ENCODE data around the gene DCP1A. TPM values are rescaled to one million over a fixed set of nuclear protein-coding genes. Genes with fewer than 3 reads are reported as not detected.
"Not testable (repeated sequence)": the region's sequence is repeated elsewhere in the genome, so short reads cannot be mapped to it uniquely, and the experiment has no call there.

Gene DCP1A
- total RNA-seq, 1 donor from 2014 or later, result 22.8 TPM

DNA sequence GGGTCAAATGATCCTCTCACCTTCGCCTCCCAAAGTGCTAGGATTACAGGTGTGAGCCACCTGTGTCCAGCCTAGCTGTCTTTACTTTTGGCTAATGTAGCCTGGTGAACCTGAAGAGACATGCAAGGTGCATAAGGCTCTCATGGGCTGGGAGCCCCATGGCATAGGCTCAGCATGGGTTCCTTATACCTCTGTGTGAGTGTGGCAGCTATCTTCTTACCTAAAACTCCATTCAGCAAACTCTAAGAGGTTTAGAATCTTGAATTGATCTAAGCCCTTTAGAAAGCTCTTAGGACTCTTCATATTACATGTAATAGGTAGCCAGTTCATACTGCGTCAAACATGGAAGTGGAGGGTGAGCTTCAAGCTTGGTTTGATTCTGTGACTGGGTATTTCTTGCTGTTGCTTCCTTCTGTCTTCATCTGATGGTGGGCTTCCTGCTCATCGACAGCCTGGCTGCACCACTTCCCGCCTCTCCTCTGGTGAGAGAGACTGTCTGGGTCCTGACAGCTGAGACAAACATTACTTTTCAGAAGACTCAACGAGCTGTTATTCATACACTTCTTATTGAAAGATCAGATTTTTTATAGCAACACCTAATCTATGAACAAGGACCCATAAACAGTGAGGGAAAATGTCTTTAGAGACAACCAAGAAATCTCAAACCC lies 72.3 kb downstream of the DCP1A start:
- DNase-seq (peak; percentile 23), ATAC-seq (peak; percentile 14)
- Histone ChIP-seq H3K27ac (peak overlapping the region; percentile 43), H3K4me1 (peaks cover 10% of the 10 kb centered on the region), H3K9me3 (no peaks in the 10 kb centered on the region), H3K36me3 (no peaks in the 10 kb centered on the region), H3K27me3 (no peaks in the 10 kb centered on the region), H3K4me3 (no peak overlapping the region)
- intact Hi-C loops (cut with DNase I), result no loop called here
- TF ChIP-seq, protein P1, sequence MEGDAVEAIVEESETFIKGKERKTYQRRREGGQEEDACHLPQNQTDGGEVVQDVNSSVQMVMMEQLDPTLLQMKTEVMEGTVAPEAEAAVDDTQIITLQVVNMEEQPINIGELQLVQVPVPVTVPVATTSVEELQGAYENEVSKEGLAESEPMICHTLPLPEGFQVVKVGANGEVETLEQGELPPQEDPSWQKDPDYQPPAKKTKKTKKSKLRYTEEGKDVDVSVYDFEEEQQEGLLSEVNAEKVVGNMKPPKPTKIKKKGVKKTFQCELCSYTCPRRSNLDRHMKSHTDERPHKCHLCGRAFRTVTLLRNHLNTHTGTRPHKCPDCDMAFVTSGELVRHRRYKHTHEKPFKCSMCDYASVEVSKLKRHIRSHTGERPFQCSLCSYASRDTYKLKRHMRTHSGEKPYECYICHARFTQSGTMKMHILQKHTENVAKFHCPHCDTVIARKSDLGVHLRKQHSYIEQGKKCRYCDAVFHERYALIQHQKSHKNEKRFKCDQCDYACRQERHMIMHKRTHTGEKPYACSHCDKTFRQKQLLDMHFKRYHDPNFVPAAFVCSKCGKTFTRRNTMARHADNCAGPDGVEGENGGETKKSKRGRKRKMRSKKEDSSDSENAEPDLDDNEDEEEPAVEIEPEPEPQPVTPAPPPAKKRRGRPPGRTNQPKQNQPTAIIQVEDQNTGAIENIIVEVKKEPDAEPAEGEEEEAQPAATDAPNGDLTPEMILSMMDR (IDR thresholded peaks at IDR 0.05), result no peak

DNA sequence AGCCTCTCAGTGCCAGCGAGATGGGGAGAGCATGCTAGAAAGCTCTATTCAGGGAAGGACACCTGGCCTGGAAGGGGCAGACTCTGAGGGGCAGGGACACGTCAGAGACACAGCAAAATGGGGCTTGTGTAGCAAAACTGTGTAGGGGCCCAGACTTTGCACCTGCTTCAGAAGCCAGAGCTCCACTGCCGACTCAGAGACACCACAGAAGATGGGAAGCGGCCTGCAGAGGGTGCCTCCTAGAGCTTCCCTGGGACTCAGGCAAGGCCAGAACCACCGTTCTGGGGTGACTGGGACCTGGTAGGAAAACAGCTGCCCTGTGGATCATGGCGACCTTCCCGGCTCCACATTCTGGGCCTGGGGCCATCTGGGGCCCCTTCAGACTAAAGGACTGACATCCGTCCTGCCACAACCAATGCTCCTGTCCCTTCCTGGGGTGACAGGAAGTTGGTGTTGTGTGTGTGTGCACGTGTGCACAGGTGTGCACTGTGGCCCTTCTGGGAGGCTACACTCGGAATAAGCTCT lies 74.1 kb downstream of the DCP1A start:
- Histone ChIP-seq H3K36me3 (no peaks in the 10 kb centered on the region), H3K9me3 (no peaks in the 10 kb centered on the region), H3K4me3 (no peak overlapping the region), H3K4me1 (peaks cover 21% of the 10 kb centered on the region), H3K27ac (no peak overlapping the region), H3K27me3 (no peaks in the 10 kb centered on the region)
- DNase-seq, result peak; percentile 42
- ATAC-seq, result no peak
- TF ChIP-seq, protein P1 (IDR thresholded peaks at IDR 0.05), result no peak
- intact Hi-C loops (cut with DNase I), result no loop called here

DNA sequence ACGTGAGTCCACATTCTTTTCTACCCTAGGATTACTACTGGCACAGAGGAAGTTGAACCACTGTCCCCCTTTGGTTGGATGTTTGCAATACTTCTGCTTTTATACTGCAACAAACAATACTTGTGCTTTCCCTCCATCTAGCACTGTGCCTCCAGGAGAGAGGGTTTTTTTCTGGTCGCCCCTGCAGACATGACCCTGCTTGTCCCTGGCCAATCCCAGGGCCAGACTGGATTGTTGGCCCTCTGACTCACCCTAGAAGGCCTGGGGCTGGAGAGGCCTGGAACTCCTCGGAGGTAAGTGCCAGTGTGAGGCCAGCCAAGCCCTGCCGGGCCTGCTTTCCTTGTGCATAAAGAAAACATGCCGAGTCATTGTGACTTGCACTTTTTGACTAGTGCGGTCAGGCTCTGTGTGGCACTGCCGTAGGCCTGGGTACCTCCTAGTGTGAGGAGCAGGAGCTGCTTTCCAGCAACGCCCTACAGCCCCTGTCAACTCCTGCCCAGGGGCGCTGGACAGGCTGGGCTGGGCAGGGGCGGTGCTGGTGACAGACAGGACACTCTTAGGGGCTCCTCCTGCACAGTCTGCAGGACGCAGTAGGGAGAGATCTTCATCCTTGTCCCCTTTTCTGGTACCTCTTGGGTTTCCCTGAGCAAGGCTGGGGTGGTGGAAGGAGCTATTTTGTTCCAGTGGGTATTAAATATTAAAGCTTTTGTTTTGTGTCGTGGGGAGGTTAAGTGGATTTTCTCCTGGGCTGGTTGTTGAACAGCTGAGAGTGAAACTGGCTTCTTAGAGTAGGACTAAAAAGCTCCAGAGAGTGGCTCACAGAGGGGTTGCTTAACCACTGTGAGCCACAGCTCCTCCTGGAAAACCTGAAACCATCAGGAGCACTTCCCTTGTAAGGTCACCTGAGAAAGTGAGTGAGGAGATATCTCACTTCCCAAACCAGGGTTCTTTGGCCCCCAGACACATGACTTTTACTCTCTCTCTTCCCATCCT lies 77.2 kb downstream of the DCP1A start:
- TF ChIP-seq, protein P1 (IDR thresholded peaks at IDR 0.05), result no peak
- ATAC-seq (peak; percentile 94), DNase-seq (peak; percentile 92)
- H3K36me3 ChIP-seq, result no peaks in the 10 kb centered on the region
- peak overlapping the region; percentile 20 for H3K4me3 ChIP-seq
- peaks cover 21% of the 10 kb centered on the region for H3K4me1 ChIP-seq
- intact Hi-C loops (cut with DNase I), result no loop called here
- peak overlapping the region; percentile 86 for H3K27ac ChIP-seq
- H3K27me3 ChIP-seq, result no peaks in the 10 kb centered on the region
- H3K9me3 ChIP-seq, result no peaks in the 10 kb centered on the region

DNA sequence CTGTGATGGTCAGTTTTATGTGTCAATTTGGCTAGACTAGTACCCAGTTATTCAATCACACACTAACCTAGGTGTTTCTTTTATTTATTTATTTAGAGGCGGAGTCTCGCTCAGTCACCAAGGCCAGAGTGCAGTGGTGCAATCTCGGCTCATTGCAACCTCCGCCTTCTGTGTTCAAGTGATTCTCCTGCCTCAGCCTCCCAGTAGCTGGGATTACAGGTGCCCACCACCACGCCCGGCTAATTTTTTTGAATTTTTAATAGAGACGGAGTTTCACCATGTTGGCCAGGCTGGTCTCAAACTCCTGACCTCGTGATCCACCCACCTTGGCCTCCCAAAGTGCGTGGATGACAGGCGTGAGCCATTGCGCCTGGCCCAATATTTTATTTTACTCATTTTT lies 78.2 kb downstream of the DCP1A start:
- Histone ChIP-seq H3K27ac (peak overlapping the region; percentile 86), H3K4me1 (peaks cover 21% of the 10 kb centered on the region)
- H3K9me3 ChIP-seq; H3K27me3 ChIP-seq; H3K4me3 ChIP-seq; intact Hi-C loops (cut with DNase I); DNase-seq; ATAC-seq; H3K36me3 ChIP-seq: not testable (repeated sequence)

DNA sequence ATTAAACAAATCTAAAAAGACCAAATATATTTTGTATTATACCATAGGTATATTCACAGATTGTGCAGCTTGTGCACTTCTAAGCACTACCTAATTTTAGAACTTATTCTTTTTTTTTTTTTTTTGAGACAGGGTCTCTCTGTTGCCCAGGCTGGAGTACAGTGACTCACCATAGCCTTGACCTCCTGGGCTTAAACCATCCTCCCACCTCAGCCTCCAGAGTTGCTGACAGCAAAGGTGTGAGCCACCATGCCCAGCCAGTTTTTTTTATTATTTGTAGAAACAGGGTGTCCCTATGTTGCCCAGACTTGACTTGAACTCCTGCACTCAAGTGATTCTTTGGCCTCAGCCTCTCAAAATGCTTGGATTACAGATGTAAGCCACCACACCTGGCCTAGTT lies 79.6 kb downstream of the DCP1A start:
- no peak for ATAC-seq
- Histone ChIP-seq H3K27ac (no peak overlapping the region), H3K9me3 (no peaks in the 10 kb centered on the region), H3K4me3 (no peak overlapping the region), H3K27me3 (no peaks in the 10 kb centered on the region), H3K4me1 (peaks cover 21% of the 10 kb centered on the region), H3K36me3 (no peaks in the 10 kb centered on the region)
- intact Hi-C loops (cut with DNase I), result no loop called here
- TF ChIP-seq, protein P1 (IDR thresholded peaks at IDR 0.05), result no peak
- DNase-seq, result no peak

DNA sequence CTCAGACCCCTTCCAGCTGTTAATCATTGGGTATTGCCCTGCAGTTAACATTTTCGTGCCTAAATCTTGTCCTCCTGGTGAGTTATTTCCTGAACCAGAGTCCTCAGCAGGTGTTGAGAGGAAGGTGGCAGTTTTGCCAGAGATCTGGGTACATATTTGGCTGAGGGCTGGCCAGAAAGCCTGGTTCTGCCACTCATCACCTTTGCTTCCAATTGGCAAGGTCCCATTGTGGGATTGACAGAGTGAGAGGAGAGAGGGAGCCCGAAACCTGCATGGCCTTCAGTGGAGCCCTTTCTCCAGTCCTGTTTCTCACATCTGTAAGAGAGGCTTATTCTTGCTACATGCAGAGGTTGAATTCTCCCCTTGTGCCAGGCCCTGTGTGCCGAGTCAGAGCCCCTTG lies 82.6 kb downstream of the DCP1A start:
- ATAC-seq (peak; percentile 64), DNase-seq (no peak)
- Histone ChIP-seq H3K27me3 (no peaks in the 10 kb centered on the region), H3K9me3 (no peaks in the 10 kb centered on the region), H3K4me3 (no peak overlapping the region), H3K36me3 (no peaks in the 10 kb centered on the region), H3K27ac (no peak overlapping the region), H3K4me1 (peaks cover 8% of the 10 kb centered on the region)
- TF ChIP-seq, protein P1 (IDR thresholded peaks at IDR 0.05), result no peak
- intact Hi-C loops (cut with DNase I), result no loop called here

Data from upper lobe of right lung (tissue), 1 donor.